Testis (tissue), 3 donors: ENCODE results near the gene P2RX7. TPM values are rescaled to one million over a fixed set of nuclear protein-coding genes. Genes with fewer than 3 reads are reported as not detected.
"Not testable (repeated sequence)": the region's sequence is repeated elsewhere in the genome, so short reads cannot be mapped to it uniquely, and the experiment has no call there.

ENCODE experiments used
- DNase-seq: peaks from one replicate; pipeline ENCODE4 v3.0.0-alpha.2; 2019
- H3K27ac ChIP-seq, 2 donors: fragments of 200-600 bp; sonication (generic); one replicate each; pipeline ENCODE4 v1.5.1; 2019
- H3K27me3 ChIP-seq: fragments of 200-600 bp; sonication (generic); one replicate; pipeline ENCODE4 v1.5.1; 2019
- H3K36me3 ChIP-seq: fragments of 200-600 bp; sonication (generic); one replicate; pipeline ENCODE4 v1.5.1; 2017; ENCODE audit warnings: low read depth; ENCODE audit errors: missing control alignments
- H3K4me1 ChIP-seq: fragments of 200-600 bp; sonication (generic); one replicate; pipeline ENCODE4 v1.5.1; 2019
- H3K4me3 ChIP-seq, 2 donors: fragments of 200-600 bp; sonication (generic); one replicate each; pipeline ENCODE4 v1.5.1; 2017 to 2019
- H3K9me3 ChIP-seq: fragments of 200-600 bp; sonication (generic); one replicate; pipeline ENCODE4 v1.5.1; 2017
- POLR2A ChIP-seq: fragments of 450-650 bp; IDR thresholded peaks from one replicate; pipeline ENCODE4 v1.6.1; 2017; ENCODE audit warnings: antibody characterized with exemption, mild to moderate bottlenecking, moderate library complexity
- WGBS, 2 donors: methylation state at CpG; one replicate each; pipeline ENCODE4 v1.1.5; 2018; 5-methylcytosine and 5-hydroxymethylcytosine counted together
- intact Hi-C: fragments of 100-400 bp; cut with DNase I; formaldehyde crosslinking; loops from one replicate; pipeline ENCODE4 v1.15.1; 2023; ENCODE audit warnings: low total_unique reads
- polyA plus RNA-seq: library from polyadenylated mRNA; stranded (reverse); fragments of 350-450 nt; fragmentation: Illumina TruSeq; extraction: RNeasy Lipid Tissue Mini Kit (QIAGEN cat#74804); gene quantifications from one replicate; pipeline ENCODE4 v1.2.3, GENCODE V29; 2014; ENCODE audit warnings: low read depth, low replicate concordance; ENCODE audit not compliant: insufficient read depth
- total RNA-seq, 2 donors: library from RNA; depleted of rRNA; stranded (reverse); fragments of >200 nt; gene quantifications; one replicate each; pipeline ENCODE4 v1.2.3, GENCODE V29; 2016
- TF ChIP-seq, protein P1 (sequence below), 3 experiments: fragments of 450-650 bp in 2 of 3; fragments of 200-600 bp in 1 of 3; sonication (generic) in 1 of 3; IDR thresholded peaks; one replicate each; pipeline ENCODE4 v1.5.1; 2016 to 2019; ENCODE audit warnings: antibody characterized with exemption in 3 of 3, mild to moderate bottlenecking in 2 of 3, moderate library complexity in 1 of 3

P2RX7 gene
- total and polyA plus RNA-seq, 3 donors from 2014 or later, result 3.0 to 12.8 (median 5.6) TPM

GRCh38 chr12:121159467-121160307 lies 27.0 kb downstream of the P2RX7 start:
- H3K4me3 ChIP-seq, result no peak overlapping the region
- H3K27ac ChIP-seq, result peak overlapping the region; percentile 22 to 73
- no peaks in the 10 kb centered on the region for H3K9me3 ChIP-seq
- no peak for DNase-seq
- peaks cover 8% of the 10 kb centered on the region for H3K4me1 ChIP-seq
- intact Hi-C loops, result no loop called here
- no peaks in the 10 kb centered on the region for H3K27me3 ChIP-seq
- no peaks in the 10 kb centered on the region for H3K36me3 ChIP-seq
- WGBS, 2 donors, result 79 to 92% methylated on average over 7 of the region's 7 CpGs
- no peak for TF ChIP-seq POLR2A
- TF ChIP-seq, protein P1, sequence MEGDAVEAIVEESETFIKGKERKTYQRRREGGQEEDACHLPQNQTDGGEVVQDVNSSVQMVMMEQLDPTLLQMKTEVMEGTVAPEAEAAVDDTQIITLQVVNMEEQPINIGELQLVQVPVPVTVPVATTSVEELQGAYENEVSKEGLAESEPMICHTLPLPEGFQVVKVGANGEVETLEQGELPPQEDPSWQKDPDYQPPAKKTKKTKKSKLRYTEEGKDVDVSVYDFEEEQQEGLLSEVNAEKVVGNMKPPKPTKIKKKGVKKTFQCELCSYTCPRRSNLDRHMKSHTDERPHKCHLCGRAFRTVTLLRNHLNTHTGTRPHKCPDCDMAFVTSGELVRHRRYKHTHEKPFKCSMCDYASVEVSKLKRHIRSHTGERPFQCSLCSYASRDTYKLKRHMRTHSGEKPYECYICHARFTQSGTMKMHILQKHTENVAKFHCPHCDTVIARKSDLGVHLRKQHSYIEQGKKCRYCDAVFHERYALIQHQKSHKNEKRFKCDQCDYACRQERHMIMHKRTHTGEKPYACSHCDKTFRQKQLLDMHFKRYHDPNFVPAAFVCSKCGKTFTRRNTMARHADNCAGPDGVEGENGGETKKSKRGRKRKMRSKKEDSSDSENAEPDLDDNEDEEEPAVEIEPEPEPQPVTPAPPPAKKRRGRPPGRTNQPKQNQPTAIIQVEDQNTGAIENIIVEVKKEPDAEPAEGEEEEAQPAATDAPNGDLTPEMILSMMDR (IDR thresholded peaks at IDR 0.05), result no peak

GRCh38 chr12:121162384-121162783 lies 29.7 kb downstream of the P2RX7 start:
- H3K27me3 ChIP-seq, result no peaks in the 10 kb centered on the region
- intact Hi-C loops, result no loop called here
- no peak overlapping the region for H3K4me3 ChIP-seq
- no peak for DNase-seq
- TF ChIP-seq POLR2A, result no peak
- TF ChIP-seq, protein P1 (IDR thresholded peaks at IDR 0.05), result no peak
- H3K9me3 ChIP-seq, result no peaks in the 10 kb centered on the region
- H3K36me3 ChIP-seq, result no peaks in the 10 kb centered on the region
- WGBS, 2 donors, result 88 to 93% methylated on average over 9 to 10 of the region's 10 CpGs
- no peak overlapping the region for H3K27ac ChIP-seq
- peaks cover 8% of the 10 kb centered on the region for H3K4me1 ChIP-seq

- TF ChIP-seq, protein P1 (IDR thresholded peaks at IDR 0.05), result no peak
- TF ChIP-seq POLR2A, result no peak
- peaks cover 4% of the 10 kb centered on the region for H3K4me1 ChIP-seq
- H3K4me3 ChIP-seq, result no peak overlapping the region
- H3K9me3 ChIP-seq, result no peaks in the 10 kb centered on the region
- no peaks in the 10 kb centered on the region for H3K27me3 ChIP-seq
- no peaks in the 10 kb centered on the region for H3K36me3 ChIP-seq
- no peak for DNase-seq
- whole genome bisulfite sequencing, 2 donors, result 53 to 60% methylated on average over 2 of the region's 2 CpGs
- intact Hi-C loops, result no loop called here
- no peak overlapping the region for H3K27ac ChIP-seq
Observed at GRCh38 chr12:121162985-121163384, 30.3 kb downstream of the P2RX7 start.

- H3K27me3 ChIP-seq, H3K36me3 ChIP-seq, H3K27ac ChIP-seq, H3K9me3 ChIP-seq, DNase-seq, H3K4me3 ChIP-seq, intact Hi-C loops, H3K4me1 ChIP-seq: not testable (repeated sequence)
- 88 to 92% methylated on average over 6 of the region's 6 CpGs for WGBS, 2 donors
Observed at GRCh38 chr12:121164839-121165238, 32.2 kb downstream of the P2RX7 start.

DNA sequence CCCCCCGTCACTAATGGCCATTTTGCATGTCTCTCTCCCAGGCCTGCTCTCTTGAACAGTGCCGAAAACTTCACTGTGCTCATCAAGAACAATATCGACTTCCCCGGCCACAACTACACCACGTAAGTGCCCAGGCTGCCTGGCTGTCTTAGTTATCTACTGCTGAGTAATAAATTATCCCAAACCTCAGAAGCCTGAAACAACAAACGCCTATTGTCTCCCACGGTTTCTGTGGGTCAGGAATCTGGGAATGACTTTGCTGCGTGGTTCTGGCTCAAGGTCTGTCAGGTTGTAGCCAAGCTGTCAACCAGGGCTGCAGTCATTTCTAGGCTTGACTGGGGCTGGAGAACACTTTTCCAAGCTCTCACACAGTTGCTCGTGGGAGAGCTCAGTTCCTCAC lies 32.6 kb downstream of the P2RX7 start:
- no peaks in the 10 kb centered on the region for H3K36me3 ChIP-seq
- intact Hi-C loops, result no loop called here
- no peak overlapping the region for H3K27ac ChIP-seq
- no peaks in the 10 kb centered on the region for H3K27me3 ChIP-seq
- 71 to 77% methylated on average over 7 to 9 of the region's 9 CpGs for WGBS, 2 donors
- peak; percentile 41 for DNase-seq
- TF ChIP-seq, protein P1 (IDR thresholded peaks at IDR 0.05), result no peak
- TF ChIP-seq POLR2A, result no peak
- H3K4me1 ChIP-seq, result no peaks in the 10 kb centered on the region
- no peak overlapping the region for H3K4me3 ChIP-seq
- no peaks in the 10 kb centered on the region for H3K9me3 ChIP-seq
